ENCODE data around the gene HNRNPA2B1.
"Not testable (repeated sequence)": the region's sequence is repeated elsewhere in the genome, so short reads cannot be mapped to it uniquely, and the experiment has no call there.

DNA sequence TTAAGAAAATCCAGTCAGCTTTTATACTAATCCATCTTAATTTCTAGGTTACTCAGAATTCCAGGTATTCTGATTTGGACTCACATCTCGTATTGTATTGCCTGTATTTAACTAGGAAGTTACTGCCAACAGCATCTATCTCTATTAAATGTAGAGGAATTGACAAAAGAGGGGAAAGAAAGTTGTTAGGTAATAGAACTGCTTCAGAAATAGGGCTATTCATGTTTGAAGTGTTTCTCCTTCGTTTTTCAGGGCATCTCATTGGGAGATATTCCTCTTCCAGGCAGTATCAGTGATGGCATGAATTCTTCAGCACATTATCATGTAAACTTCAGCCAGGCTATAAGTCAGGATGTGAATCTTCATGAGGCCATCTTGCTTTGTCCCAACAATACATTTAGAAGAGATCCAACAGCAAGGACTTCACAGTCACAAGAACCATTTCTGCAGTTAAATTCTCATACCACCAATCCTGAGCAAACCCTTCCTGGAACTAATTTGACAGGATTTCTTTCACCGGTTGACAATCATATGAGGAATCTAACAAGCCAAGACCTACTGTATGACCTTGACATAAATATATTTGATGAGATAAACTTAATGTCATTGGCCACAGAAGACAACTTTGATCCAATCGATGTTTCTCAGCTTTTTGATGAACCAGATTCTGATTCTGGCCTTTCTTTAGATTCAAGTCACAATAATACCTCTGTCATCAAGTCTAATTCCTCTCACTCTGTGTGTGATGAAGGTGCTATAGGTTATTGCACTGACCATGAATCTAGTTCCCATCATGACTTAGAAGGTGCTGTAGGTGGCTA lies 16.1 kb downstream of the HNRNPA2B1 start:
- not testable (repeated sequence) for TF ChIP-seq POLR2A (IDR thresholded peaks at IDR 0.05)
- TF ChIP-seq, protein P1, sequence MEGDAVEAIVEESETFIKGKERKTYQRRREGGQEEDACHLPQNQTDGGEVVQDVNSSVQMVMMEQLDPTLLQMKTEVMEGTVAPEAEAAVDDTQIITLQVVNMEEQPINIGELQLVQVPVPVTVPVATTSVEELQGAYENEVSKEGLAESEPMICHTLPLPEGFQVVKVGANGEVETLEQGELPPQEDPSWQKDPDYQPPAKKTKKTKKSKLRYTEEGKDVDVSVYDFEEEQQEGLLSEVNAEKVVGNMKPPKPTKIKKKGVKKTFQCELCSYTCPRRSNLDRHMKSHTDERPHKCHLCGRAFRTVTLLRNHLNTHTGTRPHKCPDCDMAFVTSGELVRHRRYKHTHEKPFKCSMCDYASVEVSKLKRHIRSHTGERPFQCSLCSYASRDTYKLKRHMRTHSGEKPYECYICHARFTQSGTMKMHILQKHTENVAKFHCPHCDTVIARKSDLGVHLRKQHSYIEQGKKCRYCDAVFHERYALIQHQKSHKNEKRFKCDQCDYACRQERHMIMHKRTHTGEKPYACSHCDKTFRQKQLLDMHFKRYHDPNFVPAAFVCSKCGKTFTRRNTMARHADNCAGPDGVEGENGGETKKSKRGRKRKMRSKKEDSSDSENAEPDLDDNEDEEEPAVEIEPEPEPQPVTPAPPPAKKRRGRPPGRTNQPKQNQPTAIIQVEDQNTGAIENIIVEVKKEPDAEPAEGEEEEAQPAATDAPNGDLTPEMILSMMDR (IDR thresholded peaks at IDR 0.05): not testable (repeated sequence)
